Endothelial cell of umbilical vein (primary cell): ENCODE measurements around the gene EZR. TPM values are rescaled to one million over a fixed set of nuclear protein-coding genes. Genes with fewer than 3 reads are reported as not detected.

Source experiments
- BruUV-seq: library from RNA; stranded (reverse); fragments of 400-500 nt; replicated peaks from 2 replicates; lab custom pipeline; 2021; lab: Mats Ljungman, UMichigan
- CTCF ChIA-PET: fragments of 300-600, 350-600 bp; sonication (Branson Sonifier 250); formaldehyde crosslinking; loops from one replicate; lab custom pipeline; 2021; ENCODE audit warnings: antibody characterized with exemption, inconsistent platforms; lab: Charles Lee
- POLR2A ChIA-PET: fragments of 300-600, 350-600 bp; sonication (Branson Sonifier 250); formaldehyde crosslinking; loops from one replicate; lab custom pipeline; 2021; ENCODE audit warnings: antibody characterized with exemption, inconsistent platforms; lab: Charles Lee
- DNase-seq: peaks from one replicate; pipeline ENCODE4 v3.0.0-alpha.2; 2011; ENCODE audit warnings: low read depth, low spot score
- FAIRE-seq: peaks from 2 replicates; lab custom pipeline; 2011; peaks lifted over from hg19 to GRCh38; lab: Jason Lieb, UNC
- H2AFZ ChIP-seq: 2 replicates; pipeline ENCODE4 v1.6.0; 2012; ENCODE audit warnings: low read depth, low read length, control low read depth, inconsistent platforms
- H3K27ac ChIP-seq: 2 replicates; pipeline ENCODE4 v1.5.1; 2011; ENCODE audit warnings: low read depth, mild to moderate bottlenecking, control low read depth, low read length, moderate library complexity; ENCODE audit not compliant: insufficient read depth
- H3K27me3 ChIP-seq, 2 experiments: 2 replicates each; pipeline versions ENCODE4 v1.6.0 to v1.6.1; 2011; ENCODE audit warnings: low read length in 2 of 2, mixed read lengths in 1 of 2; ENCODE audit not compliant: control insufficient read depth in 2 of 2, insufficient read depth in 2 of 2
- H3K36me3 ChIP-seq, 2 experiments: 2 replicates in 1 of 2; 3 replicates in 1 of 2; pipeline ENCODE4 v1.5.1; 2011; ENCODE audit warnings: low read length in 2 of 2, mild to moderate bottlenecking in 1 of 2, moderate library complexity in 1 of 2; ENCODE audit not compliant: control insufficient read depth in 2 of 2, insufficient read depth in 2 of 2; ENCODE audit errors: extremely low read depth in 1 of 2
- H3K4me1 ChIP-seq: 3 replicates; pipeline ENCODE4 v1.5.1; 2011; ENCODE audit warnings: mild to moderate bottlenecking, low read length; ENCODE audit not compliant: control insufficient read depth, insufficient read depth; ENCODE audit errors: extremely low read depth
- H3K4me2 ChIP-seq: 2 replicates; pipeline ENCODE4 v1.6.1; 2011; ENCODE audit warnings: low read length, control low read depth, mixed read lengths; ENCODE audit not compliant: insufficient read depth
- H3K4me3 ChIP-seq, 3 experiments: fragments of 200-600 bp in 1 of 3; sonication (generic), shearing (Covaris generic) in 1 of 3; replicated peaks in 1 of 3; 2 replicates each; pipeline ENCODE4 v1.5.1; 2011 to 2016; ENCODE audit warnings: control low read depth in 3 of 3, low read length in 3 of 3, mild to moderate bottlenecking in 2 of 3, inconsistent platforms in 1 of 3, low read depth in 1 of 3, moderate library complexity in 1 of 3; ENCODE audit not compliant: insufficient read depth in 1 of 3
- H3K79me2 ChIP-seq: 2 replicates; pipeline ENCODE4 v1.6.0; 2012; ENCODE audit warnings: low read length, inconsistent platforms; ENCODE audit not compliant: control insufficient read depth, insufficient read depth
- H3K9ac ChIP-seq: replicated peaks from 2 replicates; pipeline ENCODE3; 2011; ENCODE audit warnings: low read length, control low read depth; ENCODE audit not compliant: insufficient read depth; ENCODE audit errors: extremely low read depth
- H3K9me1 ChIP-seq: replicated peaks from 3 replicates; pipeline ENCODE4 v1.6.0; 2011; ENCODE audit warnings: mild to moderate bottlenecking, low read length; ENCODE audit not compliant: control insufficient read depth, insufficient read depth; ENCODE audit errors: extremely low read depth
- H3K9me3 ChIP-seq: replicated peaks from 2 replicates; pipeline ENCODE4 v1.5.1; 2012; ENCODE audit warnings: low read length, inconsistent platforms; ENCODE audit not compliant: control insufficient read depth, insufficient read depth
- H4K20me1 ChIP-seq: replicated peaks from 2 replicates; pipeline ENCODE3; 2011; ENCODE audit warnings: mild to moderate bottlenecking, low read length; ENCODE audit not compliant: control insufficient read depth, insufficient read depth; ENCODE audit errors: extremely low read depth
- MYC ChIP-seq: IDR thresholded peaks from one replicate; pipeline ENCODE4 v1.6.1; 2011; ENCODE audit warnings: mild to moderate bottlenecking, low read depth, low read length
- POLR2AphosphoS5 ChIP-seq: IDR thresholded peaks from 2 replicates; pipeline ENCODE4 v1.6.1; 2012; ENCODE audit warnings: low read depth, mild to moderate bottlenecking, control low read depth, low read length, moderate library complexity; ENCODE audit not compliant: insufficient read depth
- dilution Hi-C: fragments of 300-500 bp; cut with MboI; formaldehyde crosslinking; loops from one replicate; pipeline ENCODE4 v1.15.0; 2019; ENCODE audit warnings: low sequenced_read_pairs; ENCODE audit not compliant: extremely low pct_ligation_motif_present
- intact Hi-C: fragments of 100-400 bp; cut with micrococcal nuclease; formaldehyde crosslinking; loops from one replicate; pipeline ENCODE4 v1.10.0; 2022
- polyA plus RNA-seq, 4 experiments: library from polyadenylated mRNA; depleted of rRNA in 3 of 4; stranded (reverse) in 3 of 4; unstranded in 1 of 4; fragments of >200 nt; gene quantifications; 2 replicates each; pipeline versions ENCODE4 v1.2.1 to v1.2.3, GENCODE V29; 2011 to 2012; ENCODE audit warnings: missing spikeins in 1 of 4
- total RNA-seq: library from RNA; stranded (reverse); gene quantifications from 2 replicates; pipeline ENCODE4 v1.2.3, GENCODE V29; 2021
- TF ChIP-seq, protein P1 (sequence below), 2 donors: IDR thresholded peaks; 1 replicate in 1 of 2; 2 replicates in 1 of 2; pipeline ENCODE4 v1.5.1; 2011; ENCODE audit warnings: low read length in 2 of 2, mild to moderate bottlenecking in 2 of 2, moderate library complexity in 2 of 2, control low read depth in 1 of 2, inconsistent platforms in 1 of 2, low read depth in 1 of 2; ENCODE audit not compliant: insufficient read depth in 1 of 2; ENCODE audit errors: extremely low read depth in 1 of 2

Gene EZR
- total and polyA plus RNA-seq, 2 donors (not counting 3 experiments of a cell fraction or from before 2014, with no cell fraction given): 58.5 to 108 TPM

- Histone ChIP-seq H3K4me1 (peaks cover 16% of the 10 kb centered on the region), H3K4me2 (no peak overlapping the region), H3K36me3 (peaks cover 0 to 3% of the 10 kb centered on the region in 2 experiments), H2AFZ (peak overlapping the region; percentile 86), H3K79me2 (peaks cover 43% of the 10 kb centered on the region), H3K9me3 (no peaks in the 10 kb centered on the region), H3K27me3 (no peaks in the 10 kb centered on the region), H3K27ac (peak overlapping the region; percentile 48), H3K9me1 (no peaks in the 10 kb centered on the region), H3K4me3 (peak overlapping the region; percentile 84 to 98 (median 87)), H3K9ac (peak overlapping the region; percentile 71), H4K20me1 (no peaks in the 10 kb centered on the region)
- dilution Hi-C loops: no loop called here
- CTCF ChIA-PET: interaction anchor here (0.6 to 2.2 kb wide), 5 partner anchors 9 to 152 kb away, joined by 3 to 5 read pairs (median 4); no protein-coding TSS in a partner anchor
- intact Hi-C loops: loop anchor here (1.0 to 2.0 kb wide), 3 partner anchors 34 to 98 kb away; no protein-coding TSS in a partner anchor
- no peak for TF ChIP-seq MYC
- TF ChIP-seq POLR2AphosphoS5: no peak
- TF ChIP-seq, protein P1, sequence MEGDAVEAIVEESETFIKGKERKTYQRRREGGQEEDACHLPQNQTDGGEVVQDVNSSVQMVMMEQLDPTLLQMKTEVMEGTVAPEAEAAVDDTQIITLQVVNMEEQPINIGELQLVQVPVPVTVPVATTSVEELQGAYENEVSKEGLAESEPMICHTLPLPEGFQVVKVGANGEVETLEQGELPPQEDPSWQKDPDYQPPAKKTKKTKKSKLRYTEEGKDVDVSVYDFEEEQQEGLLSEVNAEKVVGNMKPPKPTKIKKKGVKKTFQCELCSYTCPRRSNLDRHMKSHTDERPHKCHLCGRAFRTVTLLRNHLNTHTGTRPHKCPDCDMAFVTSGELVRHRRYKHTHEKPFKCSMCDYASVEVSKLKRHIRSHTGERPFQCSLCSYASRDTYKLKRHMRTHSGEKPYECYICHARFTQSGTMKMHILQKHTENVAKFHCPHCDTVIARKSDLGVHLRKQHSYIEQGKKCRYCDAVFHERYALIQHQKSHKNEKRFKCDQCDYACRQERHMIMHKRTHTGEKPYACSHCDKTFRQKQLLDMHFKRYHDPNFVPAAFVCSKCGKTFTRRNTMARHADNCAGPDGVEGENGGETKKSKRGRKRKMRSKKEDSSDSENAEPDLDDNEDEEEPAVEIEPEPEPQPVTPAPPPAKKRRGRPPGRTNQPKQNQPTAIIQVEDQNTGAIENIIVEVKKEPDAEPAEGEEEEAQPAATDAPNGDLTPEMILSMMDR (IDR thresholded peaks at IDR 0.05; ENCODE audit: extremely low read depth in 1 of 2, insufficient read depth in 1 of 2, low read depth in 1 of 2, low read length in 2 of 2): no peak
- FAIRE-seq (peak; percentile 56), DNase-seq (peak; percentile 57)
- POLR2A ChIA-PET: no interaction called here
- BruUV-seq: no TSS peak
Measured at GRCh38 chr6:158818581-158819212, 471 bp downstream of the EZR start.
